IMR-90 (cell line): Measurements from ENCODE around the gene MAS1L. TPM values are rescaled to one million over a fixed set of nuclear protein-coding genes. Genes with fewer than 3 reads are reported as not detected.

Source experiments
- ATAC-seq: fragments of 200-7000 bp; cut with Tn5 transposase; 2 replicates; pipeline ENCODE4 v1.9.1; 2020; ENCODE audit warnings: low read depth, mild to moderate bottlenecking, moderate library complexity
- BruUV-seq: library from RNA; stranded (reverse); fragments of 400-500 nt; replicated peaks from 2 replicates; lab custom pipeline; 2021; lab: Mats Ljungman, UMichigan
- CTCF ChIA-PET: fragments of 300-600 bp; formaldehyde crosslinking; extraction: SDS; loops from one replicate; lab custom pipeline; 2021; ENCODE audit warnings: antibody characterized with exemption; lab: Yijun Ruan, JAX
- POLR2A ChIA-PET: fragments of 300-600 bp; sonication (Branson Sonifier 250); formaldehyde crosslinking; loops from one replicate; lab custom pipeline; 2022; ENCODE audit warnings: antibody characterized with exemption; ENCODE audit not compliant: unreplicated experiment; lab: Charles Lee
- DNase-seq: peaks from one replicate; pipeline ENCODE4 v3.0.0; 2013
- H2AFZ ChIP-seq: replicated peaks from 2 replicates; pipeline ENCODE3; 2013; ENCODE audit warnings: low read length, mild to moderate bottlenecking; ENCODE audit not compliant: poor library complexity
- H2AK5ac ChIP-seq: 2 replicates; pipeline ENCODE4 v1.6.1; 2013; ENCODE audit warnings: low read depth, low read length, inconsistent platforms
- H2AK9ac ChIP-seq: replicated peaks from 2 replicates; pipeline ENCODE3; 2013; ENCODE audit warnings: mild to moderate bottlenecking, low read depth, low read length, moderate library complexity; ENCODE audit not compliant: poor library complexity
- H2BK120ac ChIP-seq: 2 replicates; pipeline ENCODE4 v1.6.1; 2013; ENCODE audit warnings: low read depth, low read length, inconsistent platforms
- H2BK15ac ChIP-seq: 3 replicates; pipeline ENCODE4 v1.6.1; 2013; ENCODE audit warnings: low read depth, low read length, inconsistent platforms
- H2BK20ac ChIP-seq: 2 replicates; pipeline ENCODE4 v1.6.1; 2013; ENCODE audit warnings: low read depth, mild to moderate bottlenecking, inconsistent platforms, low read length, moderate library complexity
- H2BK5ac ChIP-seq: 2 replicates; pipeline ENCODE4 v1.6.1; 2013; ENCODE audit warnings: mild to moderate bottlenecking, low read depth, low read length, inconsistent platforms; ENCODE audit not compliant: poor library complexity, severe bottlenecking
- H3K14ac ChIP-seq: replicated peaks from 2 replicates; pipeline ENCODE4 v1.6.1; 2013; ENCODE audit warnings: low read depth, low read length, inconsistent platforms
- H3K18ac ChIP-seq: 2 replicates; pipeline ENCODE4 v1.6.1; 2013; ENCODE audit warnings: low read depth, low read length, control low read depth
- H3K23ac ChIP-seq: 2 replicates; pipeline ENCODE4 v1.6.1; 2013; ENCODE audit warnings: low read depth, low read length, inconsistent platforms
- H3K27ac ChIP-seq: 2 replicates; pipeline ENCODE4 v1.5.1; 2013; ENCODE audit warnings: mild to moderate bottlenecking, control low read depth, low read length; ENCODE audit not compliant: insufficient read depth
- H3K27me3 ChIP-seq: 2 replicates; pipeline ENCODE4 v1.6.1; 2013; ENCODE audit warnings: low read length; ENCODE audit not compliant: control insufficient read depth, insufficient read depth
- H3K36me3 ChIP-seq: 2 replicates; pipeline ENCODE4 v1.6.1; 2013; ENCODE audit warnings: low read length, mixed read lengths; ENCODE audit not compliant: control insufficient read depth, insufficient read depth
- H3K4ac ChIP-seq: 2 replicates; pipeline ENCODE4 v1.6.1; 2013; ENCODE audit warnings: low read depth, low read length, inconsistent platforms
- H3K4me1 ChIP-seq: 2 replicates; pipeline ENCODE4 v1.6.1; 2013; ENCODE audit warnings: low read length, mixed read lengths; ENCODE audit not compliant: control insufficient read depth, insufficient read depth
- H3K4me2 ChIP-seq: 2 replicates; pipeline ENCODE4 v1.6.1; 2013; ENCODE audit warnings: low read depth, mild to moderate bottlenecking, control low read depth, low read length, moderate library complexity
- H3K4me3 ChIP-seq: 2 replicates; pipeline ENCODE4 v1.5.1; 2013; ENCODE audit warnings: low read depth, mild to moderate bottlenecking, control low read depth, low read length, moderate library complexity; ENCODE audit not compliant: insufficient read depth
- H3K56ac ChIP-seq: 2 replicates; pipeline ENCODE4 v1.6.1; 2013; ENCODE audit warnings: low read length, inconsistent platforms; ENCODE audit not compliant: insufficient read depth; ENCODE audit errors: extremely low read depth
- H3K79me1 ChIP-seq, 2 experiments: 2 replicates each; pipeline ENCODE4 v1.6.1; 2013; ENCODE audit warnings: low read length in 2 of 2, inconsistent platforms in 1 of 2, low read depth in 1 of 2
- H3K9ac ChIP-seq: 2 replicates; pipeline ENCODE4 v1.6.1; 2013; ENCODE audit warnings: low read depth, low read length, control low read depth
- H3K9me1 ChIP-seq: 2 replicates; pipeline ENCODE4 v1.6.1; 2013; ENCODE audit warnings: low read length, inconsistent platforms; ENCODE audit not compliant: insufficient read depth
- H3K9me3 ChIP-seq: 2 replicates; pipeline ENCODE4 v1.6.1; 2013; ENCODE audit warnings: low read length; ENCODE audit not compliant: control insufficient read depth, insufficient read depth
- H4K20me1 ChIP-seq: 2 replicates; pipeline ENCODE4 v1.6.1; 2013; ENCODE audit warnings: low read length, inconsistent platforms; ENCODE audit not compliant: insufficient read depth
- H4K5ac ChIP-seq: 2 replicates; pipeline ENCODE4 v1.6.1; 2013; ENCODE audit warnings: mild to moderate bottlenecking, low read depth, low read length, control low read depth
- H4K8ac ChIP-seq, 2 experiments: 2 replicates each; pipeline ENCODE4 v1.6.1; 2013; ENCODE audit warnings: low read depth in 2 of 2, low read length in 2 of 2, control low read depth in 1 of 2, inconsistent platforms in 1 of 2
- H4K91ac ChIP-seq: 2 replicates; pipeline ENCODE4 v1.6.1; 2013; ENCODE audit warnings: low read depth, low read length, inconsistent platforms; ENCODE audit not compliant: insufficient read depth
- BHLHE40 ChIP-seq: fragments of 150-350 bp; IDR thresholded peaks from 2 replicates; pipeline ENCODE4 v1.6.1; 2016; ENCODE audit warnings: mild to moderate bottlenecking, low read depth, low read length
- CEBPB ChIP-seq: IDR thresholded peaks from 2 replicates; pipeline ENCODE4 v1.6.1; 2012; ENCODE audit warnings: low read depth, low read length, improper control_type of control experiment
- CHD1 ChIP-seq: IDR thresholded peaks from 2 replicates; pipeline ENCODE4 v1.6.1; 2012; ENCODE audit warnings: low read depth, low read length, improper control_type of control experiment
- CTCF ChIP-seq: conservative IDR thresholded peaks from 2 replicates; pipeline ENCODE4 v1.5.1; 2012; ENCODE audit warnings: mild to moderate bottlenecking, low read depth, low read length, improper control_type of control experiment
- FOS ChIP-seq: fragments of 150-350 bp; IDR thresholded peaks from 2 replicates; pipeline ENCODE4 v1.6.1; 2016; ENCODE audit warnings: low read depth, low read length
- MAFK ChIP-seq: IDR thresholded peaks from 2 replicates; pipeline ENCODE4 v1.6.1; 2012; ENCODE audit warnings: low read depth, low read length, improper control_type of control experiment
- MAZ ChIP-seq: IDR thresholded peaks from 2 replicates; pipeline ENCODE4 v1.6.1; 2012; ENCODE audit warnings: low read depth, mild to moderate bottlenecking, low read length, improper control_type of control experiment, moderate library complexity, borderline replicate concordance
- NFE2L2 ChIP-seq: fragments of 150-350 bp; IDR thresholded peaks from 2 replicates; pipeline ENCODE4 v1.6.1; 2016; ENCODE audit warnings: low read depth, mild to moderate bottlenecking, low read length
- POLR2A ChIP-seq: IDR thresholded peaks from 2 replicates; pipeline ENCODE4 v1.6.1; 2012; ENCODE audit warnings: mild to moderate bottlenecking, low read depth, low read length
- RFX5 ChIP-seq: IDR thresholded peaks from 2 replicates; pipeline ENCODE4 v1.8.0; 2012; ENCODE audit warnings: low read depth, mild to moderate bottlenecking, low read length, moderate library complexity
- USF2 ChIP-seq: fragments of 150-350 bp; IDR thresholded peaks from 2 replicates; pipeline ENCODE4 v1.6.1; 2017; ENCODE audit warnings: mild to moderate bottlenecking, antibody characterized with exemption, low read length, low read depth
- WGBS, 2 experiments: methylation state at CpG; one replicate each; pipeline versions ENCODE4 v1.1.5 to v1.1.7; 2013; ENCODE audit warnings: missing lambda C conversion rate in 2 of 2; ENCODE audit not compliant: insufficient read length in 1 of 2; ENCODE audit errors: extremely low coverage in 2 of 2; 5-methylcytosine and 5-hydroxymethylcytosine counted together
- dilution Hi-C: fragments of 300-500 bp; cut with HindIII; formaldehyde crosslinking; loops from one replicate; pipeline ENCODE4 v1.14.3; 2018; ENCODE audit warnings: low sequenced_read_pairs; ENCODE audit not compliant: unreplicated experiment
- in situ Hi-C: fragments of 300-500 bp; cut with MboI; formaldehyde crosslinking; loops from 3 replicates; pipeline ENCODE4 v1.14.3; 2019; ENCODE audit warnings: low sequenced_read_pairs, inconsistent platforms, mixed read lengths
- intact Hi-C: fragments of 100-400 bp; cut with micrococcal nuclease; formaldehyde crosslinking; loops from 2 replicates; pipeline ENCODE4 v1.10.0; 2022
- polyA plus RNA-seq, 3 experiments: library from polyadenylated mRNA; depleted of rRNA; stranded (reverse); fragments of >200 nt; gene quantifications; 2 replicates each; pipeline ENCODE4 v1.2.3, GENCODE V29; 2012; ENCODE audit warnings: low replicate concordance in 1 of 3
- total RNA-seq: library from RNA; depleted of rRNA; stranded (reverse); fragments of >200 nt; gene quantifications from 2 replicates; pipeline ENCODE4 v1.2.3, GENCODE V29; 2012
- TF ChIP-seq, protein P1 (sequence below): fragments of 150-350 bp; IDR thresholded peaks from 2 replicates; pipeline ENCODE4 v1.6.1; 2016; ENCODE audit warnings: low read depth, mild to moderate bottlenecking, low read length, moderate library complexity, borderline replicate concordance

The MAS1L gene
- total and polyA plus RNA-seq, 2 of the 4 experiments (the other 2 are of a cell fraction), result not detected

GRCh38 chr6:29487131-29487530 lies 625 bp downstream of the MAS1L start:
- no peak overlapping the region for H3K18ac ChIP-seq
- H4K91ac ChIP-seq, result no peak overlapping the region
- H4K5ac ChIP-seq, result no peak overlapping the region
- H3K23ac ChIP-seq, result no peak overlapping the region
- ChIA-PET CTCF (no interaction called here), POLR2A (no interaction called here)
- H3K27ac ChIP-seq, result no peak overlapping the region
- H3K4ac ChIP-seq, result no peak overlapping the region
- TF ChIP-seq FOS, result no peak
- no peak for TF ChIP-seq MAZ
- no peak for TF ChIP-seq RFX5
- no peak for TF ChIP-seq USF2
- no peak for TF ChIP-seq CTCF
- TF ChIP-seq CHD1, result no peak
- no peak for TF ChIP-seq NFE2L2
- no peak for TF ChIP-seq MAFK
- TF ChIP-seq CEBPB, result no peak
- TF ChIP-seq, protein P1, sequence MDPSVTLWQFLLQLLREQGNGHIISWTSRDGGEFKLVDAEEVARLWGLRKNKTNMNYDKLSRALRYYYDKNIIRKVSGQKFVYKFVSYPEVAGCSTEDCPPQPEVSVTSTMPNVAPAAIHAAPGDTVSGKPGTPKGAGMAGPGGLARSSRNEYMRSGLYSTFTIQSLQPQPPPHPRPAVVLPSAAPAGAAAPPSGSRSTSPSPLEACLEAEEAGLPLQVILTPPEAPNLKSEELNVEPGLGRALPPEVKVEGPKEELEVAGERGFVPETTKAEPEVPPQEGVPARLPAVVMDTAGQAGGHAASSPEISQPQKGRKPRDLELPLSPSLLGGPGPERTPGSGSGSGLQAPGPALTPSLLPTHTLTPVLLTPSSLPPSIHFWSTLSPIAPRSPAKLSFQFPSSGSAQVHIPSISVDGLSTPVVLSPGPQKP, result no peak
- no peak for TF ChIP-seq POLR2A
- TF ChIP-seq BHLHE40, result no peak
- no peak overlapping the region for H2AK9ac ChIP-seq
- 40% methylated on average over 1 of the region's 5 CpGs; no CpG with 5 or more reads in 1 of the 2 experiments for WGBS, 2 experiments
- H2AFZ ChIP-seq, result no peak overlapping the region
- H3K9ac ChIP-seq, result no peak overlapping the region
- H3K36me3 ChIP-seq, result no peaks in the 10 kb centered on the region
- no peak overlapping the region for H2BK5ac ChIP-seq
- no peaks in the 10 kb centered on the region for H4K20me1 ChIP-seq
- BruUV-seq, result no TSS peak
- no peak for DNase-seq
- ATAC-seq, result no peak
- no peak overlapping the region for H3K56ac ChIP-seq
- no peaks in the 10 kb centered on the region for H3K79me1 ChIP-seq
- H2AK5ac ChIP-seq, result no peak overlapping the region
- no peak overlapping the region for H3K4me2 ChIP-seq
- in situ Hi-C loops (no loop called here), dilution Hi-C loops (no loop called here), intact Hi-C loops (no loop called here)
- no peak overlapping the region for H2BK15ac ChIP-seq
- no peak overlapping the region for H3K14ac ChIP-seq
- no peak overlapping the region for H2BK20ac ChIP-seq
- H3K9me3 ChIP-seq, result peaks cover 11% of the 10 kb centered on the region
- H3K9me1 ChIP-seq, result no peaks in the 10 kb centered on the region
- no peaks in the 10 kb centered on the region for H3K27me3 ChIP-seq
- no peak overlapping the region for H2BK120ac ChIP-seq
- H3K4me3 ChIP-seq, result no peak overlapping the region
- H4K8ac ChIP-seq, result no peak overlapping the region
- no peaks in the 10 kb centered on the region for H3K4me1 ChIP-seq
